GM10248 (cell line): ENCODE measurements around the gene MYOM3.

ENCODE experiments used
- CTCF ChIA-PET: fragments of 300-600 bp; sonication (Branson Sonifier 250); formaldehyde crosslinking; extraction: SDS; loops from one replicate; lab custom pipeline; 2021; ENCODE audit warnings: antibody characterized with exemption; lab: Yijun Ruan, JAX
- POLR2A ChIA-PET: fragments of 350-650 bp; sonication (Branson Sonifier 250); formaldehyde crosslinking; extraction: SDS; loops from one replicate; lab custom pipeline; 2020; ENCODE audit warnings: antibody characterized with exemption; lab: Yijun Ruan, JAX
- DNase-seq: peaks from one replicate; pipeline ENCODE4 v3.0.0; 2012; ENCODE audit errors: extremely low spot score
- CTCF ChIP-seq: IDR thresholded peaks from 2 replicates; pipeline ENCODE4 v1.5.1; 2012; ENCODE audit warnings: mild to moderate bottlenecking, low read depth; ENCODE audit errors: extremely low read depth, missing control alignments, control extremely low read depth

The MYOM3 gene

DNA sequence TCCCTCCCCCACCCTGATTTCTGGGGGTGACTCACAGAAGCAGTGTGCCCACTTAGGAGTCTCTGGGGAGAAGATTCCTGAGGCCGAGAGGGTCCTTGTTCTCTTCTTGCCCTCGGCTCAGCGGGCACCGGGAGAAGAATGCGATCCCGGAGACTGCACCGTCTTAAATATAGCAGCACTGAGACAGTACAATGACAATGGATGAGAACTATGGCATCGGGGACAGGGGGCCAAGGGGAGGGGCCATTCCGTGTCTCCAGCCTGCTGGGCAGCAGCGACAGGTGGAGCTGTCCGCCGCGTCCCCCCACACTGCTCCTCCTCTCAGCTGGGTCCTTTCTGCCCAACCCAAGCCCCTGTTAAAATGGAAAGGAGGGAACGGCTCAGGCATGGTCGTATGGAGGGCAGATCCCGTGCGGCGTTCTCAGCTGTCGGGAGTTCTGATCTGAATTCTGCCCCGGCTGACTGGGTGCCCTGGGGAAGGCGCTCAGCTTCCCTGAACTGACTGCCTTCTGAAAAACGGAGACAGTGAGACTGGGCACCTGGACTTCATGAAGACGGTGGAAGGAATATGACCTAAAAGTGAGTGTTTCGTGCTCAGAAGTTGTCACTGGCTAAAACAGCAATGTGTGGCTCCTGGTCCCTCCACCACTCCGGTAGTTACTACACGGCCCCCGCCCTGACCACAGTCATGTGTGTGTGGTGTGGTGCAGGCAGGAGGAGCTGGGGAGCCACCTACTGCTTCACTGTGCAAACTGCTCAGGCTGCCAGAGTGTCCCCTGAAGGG lies at the start of gene MYOM3:
Gene MYOM3 (minus strand): TSS at position 140 of the 784 bp plus-strand sequence. CDS start 3,499 bp downstream, outside the sequence.
- ChIA-PET CTCF (interaction anchor here (1.0 to 1.8 kb wide), 9 partner anchors 9 to 341 kb away, joined by 3 to 6 read pairs (median 4); no protein-coding TSS in a partner anchor), POLR2A (no interaction called here)

DNA sequence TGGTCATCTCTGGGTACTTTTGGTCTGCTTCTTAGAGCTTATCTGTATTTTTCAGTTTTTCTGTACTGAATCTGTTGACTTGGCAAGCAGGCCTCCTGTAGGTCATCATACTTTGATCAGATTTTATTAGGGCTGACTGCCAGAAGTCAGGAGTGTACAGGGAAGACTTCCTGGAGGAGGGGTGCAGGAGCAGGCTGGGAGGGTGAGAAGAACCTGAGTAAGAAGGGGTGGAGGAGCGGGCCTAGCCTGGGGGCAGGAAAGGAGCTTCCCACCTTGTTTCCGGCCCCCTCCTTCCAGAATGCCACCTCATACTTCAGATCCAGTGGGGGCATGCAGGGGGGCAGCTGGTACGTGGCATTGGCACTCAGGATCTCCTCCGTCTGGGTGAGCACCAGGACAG lies 49.3 kb upstream of the MYOM3 start:
- POLR2A ChIA-PET, result interaction anchor here (0.8 kb wide), 1 partner anchor 30 kb away, joined by 3 read pairs; no protein-coding TSS in a partner anchor
- TF ChIP-seq CTCF, result no peak
- CTCF ChIA-PET, result interaction anchor here (0.7 to 2.0 kb wide), 2 partner anchors 11 to 231 kb away, joined by 3 to 18 read pairs; no protein-coding TSS in a partner anchor
- no peak for DNase-seq

More for the DNA sequence above, at the start of gene MYOM3:
- peak; percentile 76 for DNase-seq
- peak; percentile 63 for TF ChIP-seq CTCF

DNA sequence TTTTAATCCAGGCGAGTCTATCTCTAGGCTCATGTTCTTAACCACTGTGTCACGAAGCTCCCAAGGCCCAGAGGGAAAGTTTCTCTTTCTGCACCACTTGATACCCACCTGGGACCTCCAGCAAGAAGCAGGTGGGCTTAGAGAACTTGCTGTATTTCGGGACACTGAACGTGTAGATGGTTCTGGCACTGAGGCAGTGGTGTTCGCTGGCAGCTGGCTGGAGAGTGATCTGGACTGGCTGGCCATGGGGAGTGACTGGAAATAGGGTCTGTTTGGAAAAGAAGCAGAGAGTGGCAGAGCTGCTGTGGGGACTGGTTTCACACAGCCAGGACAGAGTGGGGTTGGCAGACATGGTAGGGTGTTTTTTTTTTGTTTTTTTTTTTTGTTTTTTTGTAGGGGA lies 47.4 kb upstream of the MYOM3 start:
- ChIA-PET CTCF (interaction anchor here (0.7 to 1.8 kb wide), 5 partner anchors 9 to 31 kb away, joined by 3 to 8 read pairs (median 3); no protein-coding TSS in a partner anchor), POLR2A (no interaction called here)
- no peak for TF ChIP-seq CTCF

GRCh38 chr1:24157918-24158481 lies 46.1 kb upstream of the MYOM3 start:
- no peak for TF ChIP-seq CTCF
- POLR2A ChIA-PET, result no interaction called here
- CTCF ChIA-PET, result interaction anchor here (1.2 to 1.8 kb wide), 4 partner anchors 21 to 233 kb away, joined by 3 to 5 read pairs (median 3); no protein-coding TSS in a partner anchor
- no peak for DNase-seq

More for the DNA sequence above, 47.4 kb upstream of the MYOM3 start:
- no peak for DNase-seq

DNA sequence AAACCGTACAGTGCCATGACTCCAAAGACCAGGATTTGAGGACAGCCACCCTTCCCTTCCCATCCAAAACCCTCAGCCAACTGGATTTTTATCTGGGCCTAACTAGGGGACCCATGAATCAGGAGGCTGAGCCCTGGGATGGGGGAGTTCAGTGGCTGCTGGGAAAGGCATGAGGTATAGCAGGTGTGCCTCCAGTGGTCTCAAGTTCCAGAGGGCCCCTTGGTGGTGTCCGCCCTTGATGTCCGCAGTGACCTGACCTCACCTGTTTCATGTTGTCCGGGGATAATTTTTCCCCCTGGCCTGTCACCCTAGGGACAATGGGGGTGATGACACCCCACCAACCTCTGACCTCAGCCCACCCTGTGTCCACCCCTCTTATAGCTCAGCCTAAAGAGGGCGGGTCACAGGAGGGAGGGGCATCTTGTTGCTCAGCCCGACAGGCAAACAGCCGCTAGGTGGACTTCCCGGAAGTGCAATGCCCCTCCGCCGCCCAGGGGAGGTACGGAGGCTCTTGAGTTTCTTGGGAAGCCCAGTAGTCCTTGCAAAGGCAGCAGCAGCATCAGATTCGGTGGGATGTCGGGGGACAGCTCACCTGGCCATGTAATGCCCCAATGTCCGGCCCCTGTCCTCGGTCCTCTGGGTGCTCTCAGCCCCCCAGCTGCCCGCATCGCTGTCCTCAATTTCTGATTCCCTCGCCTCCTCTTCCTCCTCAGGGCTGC lies 44.8 kb upstream of the MYOM3 start:
- DNase-seq, result no peak
- no peak for TF ChIP-seq CTCF
- ChIA-PET CTCF (interaction anchor here (1.0 to 7.8 kb wide), 7 partner anchors 15 to 237 kb away, joined by 3 to 136 read pairs (median 3); no protein-coding TSS in a partner anchor), POLR2A (no interaction called here)
